IMR-90 (cell line): Measurements from ENCODE around the gene MEGF11. TPM values are rescaled to one million over a fixed set of nuclear protein-coding genes. Genes with fewer than 3 reads are reported as not detected.

Source experiments
- ATAC-seq: fragments of 200-7000 bp; cut with Tn5 transposase; 2 replicates; pipeline ENCODE4 v1.9.1; 2020; ENCODE audit warnings: low read depth, mild to moderate bottlenecking, moderate library complexity
- BruUV-seq: library from RNA; stranded (reverse); fragments of 400-500 nt; replicated peaks from 2 replicates; lab custom pipeline; 2021; lab: Mats Ljungman, UMichigan
- CTCF ChIA-PET: fragments of 300-600 bp; formaldehyde crosslinking; extraction: SDS; loops from one replicate; lab custom pipeline; 2021; ENCODE audit warnings: antibody characterized with exemption; lab: Yijun Ruan, JAX
- POLR2A ChIA-PET: fragments of 300-600 bp; sonication (Branson Sonifier 250); formaldehyde crosslinking; loops from one replicate; lab custom pipeline; 2022; ENCODE audit warnings: antibody characterized with exemption; ENCODE audit not compliant: unreplicated experiment; lab: Charles Lee
- DNase-seq: peaks from one replicate; pipeline ENCODE4 v3.0.0; 2013
- H2AFZ ChIP-seq: replicated peaks from 2 replicates; pipeline ENCODE3; 2013; ENCODE audit warnings: low read length, mild to moderate bottlenecking; ENCODE audit not compliant: poor library complexity
- H2AK5ac ChIP-seq: 2 replicates; pipeline ENCODE4 v1.6.1; 2013; ENCODE audit warnings: low read depth, low read length, inconsistent platforms
- H2AK9ac ChIP-seq: replicated peaks from 2 replicates; pipeline ENCODE3; 2013; ENCODE audit warnings: mild to moderate bottlenecking, low read depth, low read length, moderate library complexity; ENCODE audit not compliant: poor library complexity
- H2BK120ac ChIP-seq: 2 replicates; pipeline ENCODE4 v1.6.1; 2013; ENCODE audit warnings: low read depth, low read length, inconsistent platforms
- H2BK15ac ChIP-seq: 3 replicates; pipeline ENCODE4 v1.6.1; 2013; ENCODE audit warnings: low read depth, low read length, inconsistent platforms
- H2BK20ac ChIP-seq: 2 replicates; pipeline ENCODE4 v1.6.1; 2013; ENCODE audit warnings: low read depth, mild to moderate bottlenecking, inconsistent platforms, low read length, moderate library complexity
- H2BK5ac ChIP-seq: 2 replicates; pipeline ENCODE4 v1.6.1; 2013; ENCODE audit warnings: mild to moderate bottlenecking, low read depth, low read length, inconsistent platforms; ENCODE audit not compliant: poor library complexity, severe bottlenecking
- H3K14ac ChIP-seq: replicated peaks from 2 replicates; pipeline ENCODE4 v1.6.1; 2013; ENCODE audit warnings: low read depth, low read length, inconsistent platforms
- H3K18ac ChIP-seq: 2 replicates; pipeline ENCODE4 v1.6.1; 2013; ENCODE audit warnings: low read depth, low read length, control low read depth
- H3K23ac ChIP-seq: 2 replicates; pipeline ENCODE4 v1.6.1; 2013; ENCODE audit warnings: low read depth, low read length, inconsistent platforms
- H3K27ac ChIP-seq: 2 replicates; pipeline ENCODE4 v1.5.1; 2013; ENCODE audit warnings: mild to moderate bottlenecking, control low read depth, low read length; ENCODE audit not compliant: insufficient read depth
- H3K27me3 ChIP-seq: 2 replicates; pipeline ENCODE4 v1.6.1; 2013; ENCODE audit warnings: low read length; ENCODE audit not compliant: control insufficient read depth, insufficient read depth
- H3K36me3 ChIP-seq: 2 replicates; pipeline ENCODE4 v1.6.1; 2013; ENCODE audit warnings: low read length, mixed read lengths; ENCODE audit not compliant: control insufficient read depth, insufficient read depth
- H3K4ac ChIP-seq: 2 replicates; pipeline ENCODE4 v1.6.1; 2013; ENCODE audit warnings: low read depth, low read length, inconsistent platforms
- H3K4me1 ChIP-seq: 2 replicates; pipeline ENCODE4 v1.6.1; 2013; ENCODE audit warnings: low read length, mixed read lengths; ENCODE audit not compliant: control insufficient read depth, insufficient read depth
- H3K4me2 ChIP-seq: 2 replicates; pipeline ENCODE4 v1.6.1; 2013; ENCODE audit warnings: low read depth, mild to moderate bottlenecking, control low read depth, low read length, moderate library complexity
- H3K4me3 ChIP-seq: 2 replicates; pipeline ENCODE4 v1.5.1; 2013; ENCODE audit warnings: low read depth, mild to moderate bottlenecking, control low read depth, low read length, moderate library complexity; ENCODE audit not compliant: insufficient read depth
- H3K56ac ChIP-seq: 2 replicates; pipeline ENCODE4 v1.6.1; 2013; ENCODE audit warnings: low read length, inconsistent platforms; ENCODE audit not compliant: insufficient read depth; ENCODE audit errors: extremely low read depth
- H3K79me1 ChIP-seq, 2 experiments: 2 replicates each; pipeline ENCODE4 v1.6.1; 2013; ENCODE audit warnings: low read length in 2 of 2, inconsistent platforms in 1 of 2, low read depth in 1 of 2
- H3K9ac ChIP-seq: 2 replicates; pipeline ENCODE4 v1.6.1; 2013; ENCODE audit warnings: low read depth, low read length, control low read depth
- H3K9me1 ChIP-seq: 2 replicates; pipeline ENCODE4 v1.6.1; 2013; ENCODE audit warnings: low read length, inconsistent platforms; ENCODE audit not compliant: insufficient read depth
- H3K9me3 ChIP-seq: 2 replicates; pipeline ENCODE4 v1.6.1; 2013; ENCODE audit warnings: low read length; ENCODE audit not compliant: control insufficient read depth, insufficient read depth
- H4K20me1 ChIP-seq: 2 replicates; pipeline ENCODE4 v1.6.1; 2013; ENCODE audit warnings: low read length, inconsistent platforms; ENCODE audit not compliant: insufficient read depth
- H4K5ac ChIP-seq: 2 replicates; pipeline ENCODE4 v1.6.1; 2013; ENCODE audit warnings: mild to moderate bottlenecking, low read depth, low read length, control low read depth
- H4K8ac ChIP-seq, 2 experiments: 2 replicates each; pipeline ENCODE4 v1.6.1; 2013; ENCODE audit warnings: low read depth in 2 of 2, low read length in 2 of 2, control low read depth in 1 of 2, inconsistent platforms in 1 of 2
- H4K91ac ChIP-seq: 2 replicates; pipeline ENCODE4 v1.6.1; 2013; ENCODE audit warnings: low read depth, low read length, inconsistent platforms; ENCODE audit not compliant: insufficient read depth
- FOS ChIP-seq: fragments of 150-350 bp; IDR thresholded peaks from 2 replicates; pipeline ENCODE4 v1.6.1; 2016; ENCODE audit warnings: low read depth, low read length
- MXI1 ChIP-seq: IDR thresholded peaks from 2 replicates; pipeline ENCODE4 v1.6.1; 2012; ENCODE audit warnings: low read depth, mild to moderate bottlenecking, low read length, moderate library complexity, borderline replicate concordance
- RCOR1 ChIP-seq: IDR thresholded peaks from 2 replicates; pipeline ENCODE4 v1.6.1; 2012; ENCODE audit warnings: mild to moderate bottlenecking, low read length, improper control_type of control experiment; ENCODE audit not compliant: insufficient replicate concordance
- SMC3 ChIP-seq: fragments of 150-350 bp; IDR thresholded peaks from 2 replicates; pipeline ENCODE4 v1.6.1; 2016; ENCODE audit warnings: low read depth, mild to moderate bottlenecking, antibody characterized with exemption, low read length, moderate library complexity
- WGBS, 2 experiments: methylation state at CpG; one replicate each; pipeline versions ENCODE4 v1.1.5 to v1.1.7; 2013; ENCODE audit warnings: missing lambda C conversion rate in 2 of 2; ENCODE audit not compliant: insufficient read length in 1 of 2; ENCODE audit errors: extremely low coverage in 2 of 2; 5-methylcytosine and 5-hydroxymethylcytosine counted together
- dilution Hi-C: fragments of 300-500 bp; cut with HindIII; formaldehyde crosslinking; loops from one replicate; pipeline ENCODE4 v1.14.3; 2018; ENCODE audit warnings: low sequenced_read_pairs; ENCODE audit not compliant: unreplicated experiment
- in situ Hi-C: fragments of 300-500 bp; cut with MboI; formaldehyde crosslinking; loops from 3 replicates; pipeline ENCODE4 v1.14.3; 2019; ENCODE audit warnings: low sequenced_read_pairs, inconsistent platforms, mixed read lengths
- intact Hi-C: fragments of 100-400 bp; cut with micrococcal nuclease; formaldehyde crosslinking; loops from 2 replicates; pipeline ENCODE4 v1.10.0; 2022
- polyA plus RNA-seq, 3 experiments: library from polyadenylated mRNA; depleted of rRNA; stranded (reverse); fragments of >200 nt; gene quantifications; 2 replicates each; pipeline ENCODE4 v1.2.3, GENCODE V29; 2012; ENCODE audit warnings: low replicate concordance in 1 of 3
- total RNA-seq: library from RNA; depleted of rRNA; stranded (reverse); fragments of >200 nt; gene quantifications from 2 replicates; pipeline ENCODE4 v1.2.3, GENCODE V29; 2012

The MEGF11 gene
- total and polyA plus RNA-seq, 2 of the 4 experiments (the other 2 are of a cell fraction): not detected

DNA sequence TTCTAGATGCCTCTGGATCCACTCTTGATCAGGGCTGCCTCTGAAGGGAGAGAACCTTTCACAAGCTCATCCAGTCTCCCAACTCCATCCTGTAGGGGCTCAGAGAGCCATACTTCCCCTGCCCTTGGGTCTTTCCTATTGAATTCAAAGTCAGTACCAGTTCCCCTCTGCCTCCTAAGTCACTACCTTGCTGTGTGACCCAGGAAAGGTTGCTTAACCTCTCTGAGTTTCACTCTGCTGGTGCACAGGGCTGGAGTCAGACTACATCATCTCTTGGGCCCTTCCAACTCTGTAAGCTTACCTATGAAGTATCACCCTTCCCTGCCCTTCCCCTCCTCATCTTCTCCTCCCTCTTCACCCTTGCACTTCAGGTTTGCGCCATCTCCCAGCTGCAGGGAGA lies 117.9 kb downstream of the MEGF11 start:
- no peak overlapping the region for H3K14ac ChIP-seq
- peaks cover 73% of the 10 kb centered on the region for H3K27me3 ChIP-seq
- no peak overlapping the region for H2BK15ac ChIP-seq
- dilution Hi-C loops (no loop called here), intact Hi-C loops (no loop called here), in situ Hi-C loops (no loop called here)
- H2AK5ac ChIP-seq: no peak overlapping the region
- TF ChIP-seq MXI1 (no peak), FOS (no peak), RCOR1 (no peak), SMC3 (no peak)
- WGBS, 2 experiments: no CpG with 5 or more reads among the region's 1 CpG
- H4K8ac ChIP-seq: no peak overlapping the region
- ChIA-PET POLR2A (no interaction called here), CTCF (no interaction called here)
- no TSS peak for BruUV-seq
- no peak overlapping the region for H3K56ac ChIP-seq
- no peak overlapping the region for H3K4me3 ChIP-seq
- H3K9ac ChIP-seq: no peak overlapping the region
- no peak overlapping the region for H2BK120ac ChIP-seq
- no peak overlapping the region for H2BK20ac ChIP-seq
- H2BK5ac ChIP-seq: no peak overlapping the region
- H3K4ac ChIP-seq: no peak overlapping the region
- no peak overlapping the region for H3K27ac ChIP-seq
- no peak overlapping the region for H2AK9ac ChIP-seq
- no peaks in the 10 kb centered on the region for H4K20me1 ChIP-seq
- H3K18ac ChIP-seq: no peak overlapping the region
- no peaks in the 10 kb centered on the region for H3K36me3 ChIP-seq
- no peak overlapping the region for H4K5ac ChIP-seq
- H3K9me1 ChIP-seq: no peaks in the 10 kb centered on the region
- no peak for DNase-seq
- H3K79me1 ChIP-seq: no peaks in the 10 kb centered on the region
- no peak overlapping the region for H2AFZ ChIP-seq
- no peaks in the 10 kb centered on the region for H3K9me3 ChIP-seq
- no peak for ATAC-seq
- H3K4me1 ChIP-seq: no peaks in the 10 kb centered on the region
- no peak overlapping the region for H3K23ac ChIP-seq
- H3K4me2 ChIP-seq: no peak overlapping the region
- no peak overlapping the region for H4K91ac ChIP-seq
